HepG2 (cell line): ENCODE measurements around the gene PEX10. TPM values are rescaled to one million over a fixed set of nuclear protein-coding genes. Genes with fewer than 3 reads are reported as not detected.

Source experiments
- CEBPG ChIP-seq: IDR thresholded peaks from 2 replicates; pipeline ENCODE4 v1.6.1; 2016
- CHCHD3 ChIP-seq: sonication (generic); formaldehyde crosslinking; IDR thresholded peaks from 2 replicates; pipeline ENCODE4 v1.8.0; 2022; ENCODE audit warnings: mild to moderate bottlenecking, missing genetic modification reagents, moderate library complexity
- CHD2 ChIP-seq: IDR thresholded peaks from 2 replicates; pipeline ENCODE4 v1.6.1; 2011; ENCODE audit warnings: low read depth, low read length, improper control_type of control experiment
- CSRNP1 ChIP-seq: sonication (generic); formaldehyde crosslinking; IDR thresholded peaks from 2 replicates; pipeline ENCODE4 v1.8.1; 2023; ENCODE audit warnings: mild to moderate bottlenecking, missing genetic modification reagents
- EHMT2 ChIP-seq: fragments of 200-600 bp; sonication (generic); IDR thresholded peaks from 2 replicates; pipeline ENCODE4 v1.7.0; 2017; ENCODE audit warnings: antibody characterized with exemption, low read depth, low read length, borderline replicate concordance
- ELF1 ChIP-seq: sonication (generic); formaldehyde crosslinking; IDR thresholded peaks from 2 replicates; pipeline ENCODE4 v1.4.0; 2020; ENCODE audit warnings: missing genetic modification reagents
- HNF1B ChIP-seq: sonication (generic); formaldehyde crosslinking; IDR thresholded peaks from 2 replicates; pipeline ENCODE4 v1.5.1; 2020; ENCODE audit warnings: mild to moderate bottlenecking, moderate library complexity, missing genetic modification reagents
- JUNB ChIP-seq: sonication (generic); formaldehyde crosslinking; IDR thresholded peaks from 2 replicates; pipeline ENCODE4 v1.8.0; 2022; ENCODE audit warnings: missing genetic modification reagents, mild to moderate bottlenecking, borderline replicate concordance
- LBX2 ChIP-seq: sonication (generic); formaldehyde crosslinking; IDR thresholded peaks from 2 replicates; pipeline ENCODE4 v1.5.0; 2020; ENCODE audit warnings: missing genetic modification reagents, mild to moderate bottlenecking, borderline replicate concordance
- MAF1 ChIP-seq: sonication (generic); formaldehyde crosslinking; IDR thresholded peaks from 2 replicates; pipeline ENCODE4 v1.5.0; 2020; ENCODE audit warnings: missing genetic modification reagents, borderline replicate concordance
- MLLT10 ChIP-seq: sonication (generic); formaldehyde crosslinking; IDR thresholded peaks from 2 replicates; pipeline ENCODE4 v1.4.0; 2020; ENCODE audit warnings: missing genetic modification reagents
- PRDM15 ChIP-seq: sonication (generic); formaldehyde crosslinking; IDR thresholded peaks from 2 replicates; pipeline ENCODE4 v1.4.0; 2020; ENCODE audit warnings: missing genetic modification reagents
- SATB2 ChIP-seq: sonication (generic); formaldehyde crosslinking; IDR thresholded peaks from 2 replicates; pipeline ENCODE4 v1.5.0; 2020; ENCODE audit warnings: missing genetic modification reagents
- ZBTB38 ChIP-seq: sonication (generic); formaldehyde crosslinking; IDR thresholded peaks from 2 replicates; pipeline ENCODE4 v1.5.1; 2020; ENCODE audit warnings: mild to moderate bottlenecking, missing genetic modification reagents
- ZC3H13 ChIP-seq: sonication (generic); formaldehyde crosslinking; IDR thresholded peaks from 2 replicates; pipeline ENCODE4 v1.8.1; 2023; ENCODE audit warnings: mild to moderate bottlenecking, missing genetic modification reagents, moderate library complexity
- ZIK1 ChIP-seq: sonication (generic); formaldehyde crosslinking; IDR thresholded peaks from 2 replicates; pipeline ENCODE4 v1.5.0; 2020; ENCODE audit warnings: mild to moderate bottlenecking, low read depth, missing genetic modification reagents, borderline replicate concordance
- ZKSCAN1 ChIP-seq: fragments of 150-350 bp; IDR thresholded peaks from 2 replicates; pipeline ENCODE4 v1.6.1; 2014; ENCODE audit warnings: low read length
- ZNF546 ChIP-seq: sonication (generic); formaldehyde crosslinking; conservative IDR thresholded peaks from 2 replicates; pipeline ENCODE4 v1.8.1; 2023; ENCODE audit warnings: mild to moderate bottlenecking, missing genetic modification reagents
- ZNF660 ChIP-seq: sonication (generic); formaldehyde crosslinking; IDR thresholded peaks from 2 replicates; pipeline ENCODE4 v1.5.1; 2020; ENCODE audit warnings: mild to moderate bottlenecking, low read depth, missing genetic modification reagents, borderline replicate concordance
- ZNF710 ChIP-seq: sonication (generic); formaldehyde crosslinking; IDR thresholded peaks from 2 replicates; pipeline ENCODE4 v1.5.0; 2020; ENCODE audit warnings: mild to moderate bottlenecking, missing genetic modification reagents, borderline replicate concordance
- polyA plus RNA-seq, 8 experiments: library from polyadenylated mRNA; depleted of rRNA in 3 of 8; stranded (reverse) in 7 of 8; unstranded in 1 of 8; fragments of >200 nt; fragmentation: Illumina TruSeq in 4 of 8; extraction: Trizol in 4 of 8; gene quantifications; 2 replicates each; pipeline versions ENCODE4 v1.2.1 to v1.2.3, GENCODE V29; 2011 to 2016; ENCODE audit warnings: low read depth in 4 of 8, missing spikeins in 1 of 8, mixed read lengths in 1 of 8; ENCODE audit not compliant: insufficient read depth in 1 of 8
- total RNA-seq, 5 experiments: library from RNA; depleted of rRNA; stranded (reverse); fragments of >200 nt; fragmentation: Illumina TruSeq; extraction: Trizol; gene quantifications; 2 replicates each; pipeline ENCODE4 v1.2.3, GENCODE V29; 2016; ENCODE audit warnings: low read depth in 1 of 5

The PEX10 gene
- total and polyA plus RNA-seq, 2 of the 13 experiments (the other 11 are each of a cell fraction or from before 2014, with no cell fraction given), result 16.1 to 39.6 TPM

- TF ChIP-seq LBX2 (CRISPR knock-in tag), result peak; percentile 83; the same call in 1 of the 2 replicates
- no peak for TF ChIP-seq EHMT2
- TF ChIP-seq ZNF710 (CRISPR knock-in tag), result no peak
- TF ChIP-seq ZKSCAN1, result no peak
- peak; percentile 20; the same call in 1 of the 2 replicates for TF ChIP-seq PRDM15 (CRISPR knock-in tag)
- no peak for TF ChIP-seq MLLT10 (CRISPR knock-in tag)
- no peak for TF ChIP-seq ELF1 (CRISPR knock-in tag)
- TF ChIP-seq CHD2, result no peak
- TF ChIP-seq ZIK1 (CRISPR knock-in tag), result no peak; the same call in 1 of the 2 replicates
- no peak for TF ChIP-seq ZBTB38 (CRISPR knock-in tag)
- peak; percentile 41 for TF ChIP-seq ZC3H13 (CRISPR knock-in tag)
- no peak; the same call in 1 of the 2 replicates for TF ChIP-seq ZNF546 (CRISPR knock-in tag)
- TF ChIP-seq CSRNP1 (CRISPR knock-in tag), result no peak; the same call in 1 of the 2 replicates
- TF ChIP-seq SATB2 (CRISPR knock-in tag), result peak; percentile 84; the same call in 1 of the 2 replicates
- TF ChIP-seq CHCHD3, result peak; percentile 82; the same call in 1 of the 2 replicates
- TF ChIP-seq JUNB (CRISPR knock-in tag), result no peak
- TF ChIP-seq MAF1 (CRISPR knock-in tag), result peak; percentile 74; the same call in 1 of the 2 replicates
- no peak for TF ChIP-seq ZNF660 (CRISPR knock-in tag)
- 0 out of 2 replicates have a peak, but pooled peaks have one; percentile 4 for TF ChIP-seq HNF1B (CRISPR knock-in tag)
- no peak for TF ChIP-seq CEBPG (CRISPR knock-in tag)
These were observed 570 bp upstream of the PEX10 start (continued) for GRCh38 chr1:2412773-2413494.
